ENCODE data around the gene MAGEA1. TPM values are rescaled to one million over a fixed set of nuclear protein-coding genes. Genes with fewer than 3 reads are reported as not detected.

Gene MAGEA1
- total RNA-seq, 1 donor from 2014 or later = not detected

DNA sequence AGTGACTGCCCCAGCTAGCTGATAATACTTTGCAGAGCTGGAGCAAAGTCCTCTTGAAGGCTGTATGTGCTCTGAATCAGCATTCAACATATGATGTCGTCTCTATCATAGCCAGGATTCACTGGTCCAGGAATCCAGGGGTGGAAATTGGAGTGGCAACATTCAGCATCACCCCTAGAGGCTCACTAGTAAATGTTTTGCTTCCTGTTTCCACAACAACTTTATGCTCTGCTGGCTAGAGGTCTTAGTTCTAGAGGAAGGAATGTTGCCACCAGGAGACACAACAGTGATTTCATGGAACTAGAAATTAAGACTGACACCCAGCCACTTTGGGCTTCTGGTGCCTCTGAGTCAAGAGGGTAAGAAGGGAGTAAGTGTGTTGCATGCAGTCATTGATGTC lies 11.3 kb downstream of the MAGEA1 start:
- Mint-ChIP-seq H3K4me1 (ENCODE audit: unreplicated experiment) (no peaks in the 10 kb centered on the region), H3K27me3 (ENCODE audit: unreplicated experiment) (peaks cover 3% of the 10 kb centered on the region), H3K36me3 (ENCODE audit: low read depth, unreplicated experiment) (no peaks in the 10 kb centered on the region), H3K9me3 (ENCODE audit: unreplicated experiment) (no peaks in the 10 kb centered on the region), H3K27ac (ENCODE audit: unreplicated experiment) (no peak overlapping the region), H3K4me3 (ENCODE audit: unreplicated experiment) (no peak overlapping the region)
- DNase-seq (ENCODE audit: low spot score) = no peak
- TF ChIP-seq, protein P1, sequence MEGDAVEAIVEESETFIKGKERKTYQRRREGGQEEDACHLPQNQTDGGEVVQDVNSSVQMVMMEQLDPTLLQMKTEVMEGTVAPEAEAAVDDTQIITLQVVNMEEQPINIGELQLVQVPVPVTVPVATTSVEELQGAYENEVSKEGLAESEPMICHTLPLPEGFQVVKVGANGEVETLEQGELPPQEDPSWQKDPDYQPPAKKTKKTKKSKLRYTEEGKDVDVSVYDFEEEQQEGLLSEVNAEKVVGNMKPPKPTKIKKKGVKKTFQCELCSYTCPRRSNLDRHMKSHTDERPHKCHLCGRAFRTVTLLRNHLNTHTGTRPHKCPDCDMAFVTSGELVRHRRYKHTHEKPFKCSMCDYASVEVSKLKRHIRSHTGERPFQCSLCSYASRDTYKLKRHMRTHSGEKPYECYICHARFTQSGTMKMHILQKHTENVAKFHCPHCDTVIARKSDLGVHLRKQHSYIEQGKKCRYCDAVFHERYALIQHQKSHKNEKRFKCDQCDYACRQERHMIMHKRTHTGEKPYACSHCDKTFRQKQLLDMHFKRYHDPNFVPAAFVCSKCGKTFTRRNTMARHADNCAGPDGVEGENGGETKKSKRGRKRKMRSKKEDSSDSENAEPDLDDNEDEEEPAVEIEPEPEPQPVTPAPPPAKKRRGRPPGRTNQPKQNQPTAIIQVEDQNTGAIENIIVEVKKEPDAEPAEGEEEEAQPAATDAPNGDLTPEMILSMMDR (IDR thresholded peaks at IDR 0.05; ENCODE audit: unreplicated experiment) = no peak

DNA sequence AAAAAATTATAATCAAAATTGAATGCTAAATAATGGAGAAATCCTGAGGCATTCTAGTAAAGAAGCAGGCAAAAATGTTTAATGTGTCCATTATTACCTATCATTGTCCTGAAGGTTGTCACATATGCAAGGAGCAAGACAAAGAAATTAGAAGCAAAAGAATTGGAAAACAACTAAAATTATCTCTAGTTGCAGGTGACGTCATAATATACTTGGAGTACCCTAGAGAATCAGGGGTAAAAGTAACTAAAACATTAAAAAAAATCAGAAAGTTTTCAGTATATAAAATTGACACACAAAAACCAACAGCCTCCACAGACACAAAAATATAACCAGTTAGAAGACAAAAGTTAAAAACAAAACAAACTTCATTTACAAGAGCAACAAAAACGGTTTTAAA lies 21.4 kb downstream of the MAGEA1 start:
- H3K27ac Mint-ChIP-seq (ENCODE audit: unreplicated experiment) = no peak overlapping the region
- H3K36me3 Mint-ChIP-seq (ENCODE audit: low read depth, unreplicated experiment) = no peaks in the 10 kb centered on the region
- no peaks in the 10 kb centered on the region for H3K27me3 Mint-ChIP-seq (ENCODE audit: unreplicated experiment)
- H3K9me3 Mint-ChIP-seq (ENCODE audit: unreplicated experiment) = no peaks in the 10 kb centered on the region
- H3K4me1 Mint-ChIP-seq (ENCODE audit: unreplicated experiment) = no peaks in the 10 kb centered on the region
- DNase-seq (ENCODE audit: low spot score) = no peak
- H3K4me3 Mint-ChIP-seq (ENCODE audit: unreplicated experiment) = no peak overlapping the region
- TF ChIP-seq, protein P1 (IDR thresholded peaks at IDR 0.05; ENCODE audit: unreplicated experiment) = no peak

DNA sequence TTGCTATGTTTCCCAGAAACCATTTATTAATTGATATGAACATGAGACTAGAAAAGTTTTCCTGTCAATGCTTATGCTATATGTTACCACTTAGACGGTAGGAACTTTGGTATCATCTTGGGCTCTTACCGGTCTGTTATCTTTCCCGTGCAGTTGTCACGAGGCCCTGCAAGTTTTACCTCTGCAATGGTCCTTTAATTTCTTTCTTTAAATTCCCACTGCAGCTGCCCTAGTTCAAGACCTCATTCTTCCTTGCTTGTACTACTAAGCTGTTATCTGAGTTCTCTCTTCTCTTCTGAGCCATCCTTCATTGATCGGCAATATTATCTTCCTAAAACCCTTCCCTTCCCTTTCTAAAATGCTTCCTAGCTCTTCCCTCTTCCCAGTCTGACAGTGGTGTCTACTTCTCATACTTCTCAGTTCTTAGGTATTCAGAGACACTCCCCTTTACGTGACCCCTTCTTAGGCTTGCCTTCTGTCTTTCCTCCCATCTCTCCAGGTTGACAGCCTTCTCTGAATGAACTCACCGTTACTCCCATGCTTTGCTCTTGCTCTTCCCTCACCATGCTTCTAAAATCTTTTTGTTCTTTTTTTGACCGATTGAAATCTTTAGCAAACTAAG lies 27.5 kb downstream of the MAGEA1 start:
- no peaks in the 10 kb centered on the region for H3K36me3 Mint-ChIP-seq (ENCODE audit: low read depth, unreplicated experiment)
- no peaks in the 10 kb centered on the region for H3K27me3 Mint-ChIP-seq (ENCODE audit: unreplicated experiment)
- H3K4me1 Mint-ChIP-seq (ENCODE audit: unreplicated experiment) = no peaks in the 10 kb centered on the region
- DNase-seq (ENCODE audit: low spot score) = no peak
- H3K9me3 Mint-ChIP-seq (ENCODE audit: unreplicated experiment) = no peaks in the 10 kb centered on the region
- no peak overlapping the region for H3K4me3 Mint-ChIP-seq (ENCODE audit: unreplicated experiment)
- TF ChIP-seq, protein P1 (IDR thresholded peaks at IDR 0.05; ENCODE audit: unreplicated experiment) = no peak
- H3K27ac Mint-ChIP-seq (ENCODE audit: unreplicated experiment) = no peak overlapping the region

DNA sequence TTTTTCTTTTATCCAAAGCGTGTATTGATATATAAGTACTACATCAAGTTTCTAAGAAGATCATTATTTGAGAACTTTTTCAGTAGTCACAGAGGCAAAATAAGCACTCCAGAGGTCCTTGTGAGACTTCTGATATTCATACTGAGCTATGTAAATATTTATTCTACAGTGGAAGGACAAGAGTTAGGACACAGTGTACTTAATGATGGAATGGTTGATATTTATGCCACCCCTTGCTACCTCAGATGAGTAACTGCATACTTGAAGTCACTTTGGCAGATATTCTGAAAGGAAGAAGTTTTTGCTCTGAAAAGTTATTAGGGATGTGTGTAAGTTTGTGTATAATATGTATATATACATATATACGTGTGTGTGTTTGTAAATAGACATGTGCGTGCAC lies 30.3 kb downstream of the MAGEA1 start:
- TF ChIP-seq, protein P1 (IDR thresholded peaks at IDR 0.05; ENCODE audit: unreplicated experiment) = no peak
- H3K27me3 Mint-ChIP-seq (ENCODE audit: unreplicated experiment) = no peaks in the 10 kb centered on the region
- no peaks in the 10 kb centered on the region for H3K9me3 Mint-ChIP-seq (ENCODE audit: unreplicated experiment)
- H3K27ac Mint-ChIP-seq (ENCODE audit: unreplicated experiment) = no peak overlapping the region
- H3K4me1 Mint-ChIP-seq (ENCODE audit: unreplicated experiment) = no peaks in the 10 kb centered on the region
- no peaks in the 10 kb centered on the region for H3K36me3 Mint-ChIP-seq (ENCODE audit: low read depth, unreplicated experiment)
- DNase-seq (ENCODE audit: low spot score) = no peak
- H3K4me3 Mint-ChIP-seq (ENCODE audit: unreplicated experiment) = no peak overlapping the region

DNA sequence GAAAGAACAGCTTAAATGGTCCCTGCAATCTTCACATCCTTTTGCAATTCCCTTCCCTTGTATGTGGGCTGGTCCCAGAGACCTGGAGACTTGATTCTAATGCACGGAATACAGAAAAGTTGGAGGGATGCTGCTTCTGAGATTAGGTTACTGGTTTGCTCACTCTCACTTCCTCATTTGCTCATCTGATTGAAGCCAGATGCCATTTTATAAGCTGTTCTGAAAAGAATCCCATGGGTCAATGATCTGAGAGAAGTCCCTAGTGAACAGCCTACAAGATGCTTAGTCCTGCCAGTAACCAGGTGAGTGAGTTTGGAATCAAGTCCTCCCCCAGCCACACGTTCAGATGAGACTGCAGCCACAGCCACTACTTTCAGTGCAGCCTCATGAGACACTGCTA lies 35.9 kb downstream of the MAGEA1 start:
- H3K9me3 Mint-ChIP-seq (ENCODE audit: unreplicated experiment) = no peaks in the 10 kb centered on the region
- no peak for DNase-seq (ENCODE audit: low spot score)
- TF ChIP-seq, protein P1 (IDR thresholded peaks at IDR 0.05; ENCODE audit: unreplicated experiment) = no peak
- no peak overlapping the region for H3K4me3 Mint-ChIP-seq (ENCODE audit: unreplicated experiment)
- no peaks in the 10 kb centered on the region for H3K36me3 Mint-ChIP-seq (ENCODE audit: low read depth, unreplicated experiment)
- H3K4me1 Mint-ChIP-seq (ENCODE audit: unreplicated experiment) = no peaks in the 10 kb centered on the region
- peaks cover 3% of the 10 kb centered on the region for H3K27me3 Mint-ChIP-seq (ENCODE audit: unreplicated experiment)
- no peak overlapping the region for H3K27ac Mint-ChIP-seq (ENCODE audit: unreplicated experiment)

Data from endothelial cell (in vitro differentiated cells).